ENCODE data around the gene NCAPH2.

DNA sequence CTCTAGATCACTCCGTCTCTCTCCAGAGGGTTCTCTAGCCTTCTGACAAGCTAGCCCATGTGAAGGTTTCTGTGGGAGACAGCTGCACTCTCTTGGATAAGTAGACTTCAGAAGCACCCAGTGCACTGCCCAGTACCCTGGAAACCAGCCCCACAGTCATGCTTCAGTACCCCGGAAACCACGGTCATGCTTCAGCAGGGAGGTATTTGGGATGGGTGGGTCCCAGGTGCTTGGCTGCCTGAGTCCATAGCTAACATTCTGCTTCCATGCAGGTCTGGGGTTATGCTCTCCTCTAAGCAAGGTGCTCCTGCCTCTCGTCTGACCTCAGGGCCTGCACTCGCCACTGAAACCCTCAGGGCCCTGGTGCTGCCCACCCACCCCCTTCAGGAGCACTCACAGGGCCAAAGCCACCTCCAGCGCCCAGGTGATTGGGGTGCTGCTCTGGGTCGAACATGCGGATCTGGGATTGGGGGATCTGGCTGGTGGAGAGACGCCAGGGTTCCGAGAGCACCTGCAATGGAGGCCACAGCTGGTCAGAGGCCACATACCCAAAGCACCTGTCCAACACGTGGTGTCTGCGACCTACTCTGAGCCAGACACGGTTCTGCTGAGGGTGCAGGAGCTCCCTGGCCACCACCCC, 62.0 kb downstream of the NCAPH2 start:
- TF ChIP-seq YY1 (IDR thresholded peaks at IDR 0.05; ENCODE audit: insufficient read depth, insufficient read length), result no peak
- no peak for TF ChIP-seq ZNF274 (IDR thresholded peaks at IDR 0.05; ENCODE audit: low read depth, low read length)
- no peak for TF ChIP-seq SUZ12 (IDR thresholded peaks at IDR 0.05; ENCODE audit: extremely low read depth, insufficient read depth, insufficient read length)

Measured in NT2/D1 (cell line).